Naive thymus-derived CD4-positive, alpha-beta T cell (primary cell): ENCODE data around the gene CASP9. TPM values are rescaled to one million over a fixed set of nuclear protein-coding genes. Genes with fewer than 3 reads are reported as not detected.

Experiments used
- ATAC-seq: fragments of 150-1000 bp; cut with Tn5 transposase; 2 replicates; pipeline ENCODE4 v1.10.0; 2021; ENCODE audit warnings: mild to moderate bottlenecking, moderate library complexity
- CTCF ChIA-PET: fragments of 350-600 bp; sonication (Branson Sonifier 250); formaldehyde crosslinking; loops from one replicate; lab custom pipeline; 2021; ENCODE audit warnings: antibody characterized with exemption; lab: Charles Lee
- POLR2A ChIA-PET: fragments of 350-600 bp; sonication (Branson Sonifier 250); formaldehyde crosslinking; loops from one replicate; lab custom pipeline; 2021; ENCODE audit warnings: antibody characterized with exemption, inconsistent platforms; lab: Charles Lee
- DNase-seq, 9 donors: peaks; one replicate each; pipeline versions ENCODE4 v3.0.0 to v3.0.0-alpha.2; 2020 to 2022; ENCODE audit warnings: mixed read lengths in 1 of 9
- H3K27ac ChIP-seq: one replicate; pipeline ENCODE4 v1.7.0; 2013; ENCODE audit warnings: mild to moderate bottlenecking, low read depth, low read length, moderate library complexity
- H3K27me3 ChIP-seq, 2 donors: one replicate each; pipeline ENCODE4 v1.7.0; 2013; ENCODE audit warnings: low read length in 2 of 2, mild to moderate bottlenecking in 2 of 2, moderate library complexity in 2 of 2; ENCODE audit not compliant: control insufficient read depth in 2 of 2, insufficient read depth in 2 of 2
- H3K36me3 ChIP-seq, 3 experiments: 1 replicate in 2 of 3; 2 replicates in 1 of 3; pipeline ENCODE4 v1.7.0; 2013; ENCODE audit warnings: low read length in 3 of 3, mild to moderate bottlenecking in 3 of 3, moderate library complexity in 1 of 3; ENCODE audit not compliant: insufficient read depth in 3 of 3, control insufficient read depth in 2 of 3
- H3K4me1 ChIP-seq, 2 donors: one replicate each; pipeline ENCODE4 v1.7.0; 2013; ENCODE audit warnings: low read length in 2 of 2, mild to moderate bottlenecking in 2 of 2, moderate library complexity in 1 of 2; ENCODE audit not compliant: control insufficient read depth in 2 of 2, insufficient read depth in 2 of 2
- H3K4me3 ChIP-seq: 2 replicates; pipeline ENCODE4 v1.7.0; 2013; ENCODE audit warnings: mild to moderate bottlenecking, low read length
- H3K9me3 ChIP-seq, 3 experiments: 1 replicate in 2 of 3; 2 replicates in 1 of 3; pipeline ENCODE4 v1.7.0; 2013; ENCODE audit warnings: low read length in 3 of 3; ENCODE audit not compliant: control insufficient read depth in 2 of 3
- H3K27ac Mint-ChIP-seq, 9 donors: one replicate each; pipeline ENCODE4 v1.8.0; 2020 to 2022; ENCODE audit warnings: mixed read lengths in 9 of 9, mild to moderate bottlenecking in 8 of 9, moderate library complexity in 5 of 9, inconsistent platforms in 2 of 9
- H3K27me3 Mint-ChIP-seq, 5 donors: one replicate each; pipeline ENCODE4 v1.8.0; 2021 to 2022; ENCODE audit warnings: mixed read lengths in 5 of 5, mild to moderate bottlenecking in 1 of 5
- H3K36me3 Mint-ChIP-seq, 5 donors: one replicate each; pipeline ENCODE4 v1.8.0; 2020 to 2022; ENCODE audit warnings: mixed read lengths in 5 of 5, mild to moderate bottlenecking in 3 of 5, inconsistent platforms in 1 of 5
- H3K4me1 Mint-ChIP-seq, 7 donors: one replicate each; pipeline ENCODE4 v1.8.0; 2020 to 2022; ENCODE audit warnings: mixed read lengths in 7 of 7, mild to moderate bottlenecking in 3 of 7, inconsistent platforms in 1 of 7
- H3K4me3 Mint-ChIP-seq, 10 donors: one replicate each; pipeline ENCODE4 v1.8.0; 2020 to 2022; ENCODE audit warnings: mild to moderate bottlenecking in 10 of 10, mixed read lengths in 10 of 10, moderate library complexity in 6 of 10, inconsistent platforms in 2 of 10
- H3K9me3 Mint-ChIP-seq, 11 donors: one replicate each; pipeline ENCODE4 v1.8.0; 2020 to 2022; ENCODE audit warnings: mixed read lengths in 11 of 11, mild to moderate bottlenecking in 4 of 11, inconsistent platforms in 1 of 11, moderate library complexity in 1 of 11
- intact Hi-C, 2 donors: fragments of 100-400 bp; cut with micrococcal nuclease; formaldehyde crosslinking; loops; one replicate each; pipeline ENCODE4 v1.15.1; 2023
- polyA plus RNA-seq, 2 donors: library from polyadenylated mRNA; unstranded; fragments of 300-500 nt; fragmentation: Illumina TruSeq; gene quantifications; one replicate each; pipeline ENCODE4 v1.2.3, GENCODE V29; 2021
- total RNA-seq, 6 experiments: library from RNA in 5 of 6; stranded (reverse) in 5 of 6; gene quantifications; 1 replicate in 5 of 6; 2 replicates in 1 of 6; pipeline ENCODE4 v1.2.3 and lab custom pipeline; 2021 to 2026

The CASP9 gene
- total RNA-seq (10 to 100 TPM; 14.7 to 22.2 (median 15.7) TPM), polyA plus RNA-seq (1 to 10 TPM; 9.0 to 9.3 TPM), total RNA-seq (lab: John Stamatoyannopoulos, UW) (13.7 reads per million, percentile 42 among the genes with 10 or more reads in this experiment)

- ATAC-seq, result no peak
- peaks cover 35 to 66% (median 60%) of the 10 kb centered on the region in 7 donors for H3K4me1 Mint-ChIP-seq
- POLR2A ChIA-PET, result interaction anchor here (0.6 kb wide), 2 partner anchors 30 to 90 kb away, joined by 3 to 5 read pairs; no protein-coding TSS in a partner anchor
Observed at GRCh38 chr1:15524021-15524282, at the start of gene CASP9. Gene CASP9 (minus strand): TSS chr1:15524215. CDS start chr1:15524200, 15 bp downstream.

GRCh38 chr1:15573477-15573876 lies 49.5 kb upstream of the CASP9 start:
- H3K27ac Mint-ChIP-seq, result peak overlapping the region in 5 of 9 donors; percentile 15 to 68 (median 62)

More at GRCh38 chr1:15524021-15524282, at the start of gene CASP9:
- Histone ChIP-seq H3K9me3 (no peaks in the 10 kb centered on the region), H3K27me3 (no peaks in the 10 kb centered on the region), H3K36me3 (no peaks in the 10 kb centered on the region), H3K27ac (peak within 1 kb of the TSS; percentile 100), H3K4me3 (peak within 1 kb of the TSS; percentile 78), H3K4me1 (peaks cover 21 to 26% of the 10 kb centered on the region in 2 donors)
- no peak for DNase-seq
- H3K36me3 Mint-ChIP-seq, result peaks cover 0 to 15% (median 0%) of the 10 kb centered on the region in 5 donors
- intact Hi-C loops, result loop anchor here (1.0 to 10.0 kb wide), 12 partner anchors 93 to 1531 kb away; partner anchors contain the start of genes DDI2 (in 1 of the 2), EFHD2 (in 1 of the 2), PLEKHM2 (in 1 of the 2) and SDHB (in 1 of the 2)
- CTCF ChIA-PET, result interaction anchor here (0.7 kb wide), 1 partner anchor 45 kb away, joined by 3 read pairs; no protein-coding TSS in a partner anchor
- peaks cover 0 to 4% (median 0%) of the 10 kb centered on the region in 11 donors for H3K9me3 Mint-ChIP-seq
- peak within 1 kb of the TSS; percentile 82 to 100 (median 91) for H3K4me3 Mint-ChIP-seq
- H3K27me3 Mint-ChIP-seq, result no peaks in the 10 kb centered on the region
- H3K27ac Mint-ChIP-seq, result peak within 1 kb of the TSS; percentile 90 to 100 (median 100)

DNA sequence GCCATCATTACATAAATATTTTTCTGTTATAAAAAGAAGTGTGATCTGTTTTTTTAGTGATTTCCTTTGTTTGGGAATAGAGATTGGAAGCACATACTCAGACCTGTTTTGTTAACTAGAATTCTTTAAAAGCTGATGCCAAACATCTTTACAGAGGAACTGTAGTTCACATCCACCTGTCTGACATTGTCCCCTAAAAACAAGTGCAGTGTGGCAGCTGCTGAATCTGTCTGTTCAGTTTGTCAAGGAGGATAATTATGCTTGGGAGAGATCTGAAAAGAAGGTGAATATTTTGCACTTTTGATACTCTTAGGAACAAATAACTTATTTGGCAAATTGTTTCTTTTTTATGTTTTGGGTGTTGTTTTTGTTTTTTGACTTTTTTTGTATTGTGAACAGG lies 47.3 kb upstream of the CASP9 start:
- Histone ChIP-seq H3K27ac (no peak overlapping the region), H3K36me3 (peaks cover 7 to 62% (median 11%) of the 10 kb centered on the region in 3 experiments), H3K27me3 (no peaks in the 10 kb centered on the region), H3K4me3 (no peak overlapping the region), H3K9me3 (no peaks in the 10 kb centered on the region), H3K4me1 (no peaks in the 10 kb centered on the region)
- DNase-seq (no peak), ATAC-seq (no peak)
- ChIA-PET POLR2A (interaction anchor here (0.7 to 0.9 kb wide), 2 partner anchors 46 to 97 kb away, joined by 3 to 4 read pairs; no protein-coding TSS in a partner anchor), CTCF (interaction anchor here (0.7 kb wide), 1 partner anchor 23 kb away, joined by 3 read pairs; no protein-coding TSS in a partner anchor)
- H3K4me1 Mint-ChIP-seq, result peaks cover 0 to 11% (median 7%) of the 10 kb centered on the region in 7 donors
- intact Hi-C loops, result no loop called here
- H3K36me3 Mint-ChIP-seq, result peaks cover 10 to 53% (median 18%) of the 10 kb centered on the region in 5 donors
- peak overlapping the region in 8 of 9 donors; percentile 30 to 83 (median 52) for H3K27ac Mint-ChIP-seq
- no peaks in the 10 kb centered on the region for H3K9me3 Mint-ChIP-seq
- H3K27me3 Mint-ChIP-seq, result no peaks in the 10 kb centered on the region
- no peak overlapping the region for H3K4me3 Mint-ChIP-seq

More at GRCh38 chr1:15573477-15573876, 49.5 kb upstream of the CASP9 start:
- intact Hi-C loops, result no loop called here
- no peak for DNase-seq
- Mint-ChIP-seq H3K4me1 (peaks cover 8 to 28% (median 26%) of the 10 kb centered on the region in 7 donors), H3K9me3 (no peaks in the 10 kb centered on the region), H3K27me3 (no peaks in the 10 kb centered on the region), H3K36me3 (peaks cover 5 to 38% (median 20%) of the 10 kb centered on the region in 5 donors), H3K4me3 (no peak overlapping the region)
- H3K9me3 ChIP-seq, result no peaks in the 10 kb centered on the region
- ATAC-seq, result no peak
- H3K36me3 ChIP-seq, result peaks cover 0 to 40% (median 0%) of the 10 kb centered on the region in 3 experiments
- ChIA-PET POLR2A (interaction anchor here (0.6 to 1.2 kb wide), 4 partner anchors 8 to 49 kb away, joined by 3 to 8 read pairs (median 3); no protein-coding TSS in a partner anchor), CTCF (interaction anchor here (0.6 kb wide), 1 partner anchor 117 kb away, joined by 4 read pairs; no protein-coding TSS in a partner anchor)
- no peak overlapping the region for H3K27ac ChIP-seq
- peaks cover 5 to 16% of the 10 kb centered on the region in 2 donors for H3K4me1 ChIP-seq
- H3K4me3 ChIP-seq, result no peak overlapping the region
- no peaks in the 10 kb centered on the region for H3K27me3 ChIP-seq

GRCh38 chr1:15570861-15571260 lies 46.8 kb upstream of the CASP9 start:
- H3K4me1 ChIP-seq, result no peaks in the 10 kb centered on the region
- Mint-ChIP-seq H3K27me3 (no peaks in the 10 kb centered on the region), H3K9me3 (no peaks in the 10 kb centered on the region), H3K27ac (peak overlapping the region in 7 of 9 donors; percentile 30 to 83 (median 55)), H3K36me3 (peaks cover 11 to 57% (median 19%) of the 10 kb centered on the region in 5 donors), H3K4me3 (no peak overlapping the region), H3K4me1 (peaks cover 0 to 11% (median 7%) of the 10 kb centered on the region in 7 donors)
- no peak overlapping the region for H3K27ac ChIP-seq
- no peak overlapping the region for H3K4me3 ChIP-seq
- no peaks in the 10 kb centered on the region for H3K9me3 ChIP-seq
- no peak for ATAC-seq
- POLR2A ChIA-PET, result interaction anchor here (0.7 to 1.1 kb wide), 3 partner anchors 8 to 97 kb away, joined by 3 to 4 read pairs (median 3); no protein-coding TSS in a partner anchor
- intact Hi-C loops, result no loop called here
- peaks cover 10 to 66% (median 15%) of the 10 kb centered on the region in 3 experiments for H3K36me3 ChIP-seq
- no peaks in the 10 kb centered on the region for H3K27me3 ChIP-seq
- CTCF ChIA-PET, result no interaction called here
- DNase-seq, result no peak

DNA sequence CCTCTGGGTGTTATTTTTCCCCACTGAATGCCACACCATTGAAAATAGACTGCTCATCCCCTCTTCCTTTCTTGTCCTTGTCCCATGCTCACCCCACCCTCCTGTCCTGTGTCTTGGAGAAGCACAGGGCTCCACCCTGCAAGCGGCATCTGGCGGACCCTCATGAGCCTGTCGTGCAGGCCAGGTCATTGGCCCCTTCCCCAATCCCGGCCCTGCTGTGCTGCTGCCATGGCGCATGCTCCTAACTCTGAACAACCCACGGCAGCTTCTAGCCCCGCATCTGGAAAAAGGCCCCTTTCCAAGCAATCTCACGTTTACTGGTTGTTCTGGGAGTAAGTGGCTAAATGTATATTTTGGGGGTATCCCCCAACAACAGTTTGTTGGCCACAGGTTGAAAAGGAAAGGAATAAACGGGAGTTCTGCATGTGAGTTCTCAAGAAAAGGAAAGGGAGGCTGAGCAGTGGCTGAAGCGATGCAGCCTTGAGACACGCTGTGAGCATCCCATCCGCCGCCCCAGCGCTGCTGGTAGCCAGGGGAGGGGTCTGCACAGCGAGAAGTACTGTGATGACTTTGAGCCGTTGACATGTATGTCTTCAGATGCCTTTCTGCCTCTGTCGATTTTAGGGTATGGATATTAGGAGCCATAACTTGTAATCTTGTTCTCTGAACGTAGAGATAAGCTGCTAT lies 44.5 kb upstream of the CASP9 start:
- ChIA-PET POLR2A (interaction anchor here (1.1 kb wide), 1 partner anchor 9 kb away, joined by 3 read pairs; no protein-coding TSS in a partner anchor), CTCF (interaction anchor here (0.6 to 1.5 kb wide), 2 partner anchors 15 to 510 kb away, joined by 3 read pairs; no protein-coding TSS in a partner anchor)
- intact Hi-C loops, result no loop called here
- Mint-ChIP-seq H3K4me1 (peaks cover 0 to 11% (median 4%) of the 10 kb centered on the region in 7 donors), H3K27me3 (no peaks in the 10 kb centered on the region), H3K36me3 (peaks cover 5 to 57% (median 22%) of the 10 kb centered on the region in 5 donors), H3K4me3 (no peak overlapping the region), H3K27ac (peak overlapping the region in 6 of 9 donors; percentile 18 to 77 (median 62)), H3K9me3 (no peaks in the 10 kb centered on the region)
- no peaks in the 10 kb centered on the region for H3K4me1 ChIP-seq
- no peaks in the 10 kb centered on the region for H3K9me3 ChIP-seq
- no peaks in the 10 kb centered on the region for H3K27me3 ChIP-seq
- H3K27ac ChIP-seq, result no peak overlapping the region
- peaks cover 20 to 67% (median 20%) of the 10 kb centered on the region in 3 experiments for H3K36me3 ChIP-seq
- no peak for DNase-seq
- no peak for ATAC-seq
- no peak overlapping the region for H3K4me3 ChIP-seq

DNA sequence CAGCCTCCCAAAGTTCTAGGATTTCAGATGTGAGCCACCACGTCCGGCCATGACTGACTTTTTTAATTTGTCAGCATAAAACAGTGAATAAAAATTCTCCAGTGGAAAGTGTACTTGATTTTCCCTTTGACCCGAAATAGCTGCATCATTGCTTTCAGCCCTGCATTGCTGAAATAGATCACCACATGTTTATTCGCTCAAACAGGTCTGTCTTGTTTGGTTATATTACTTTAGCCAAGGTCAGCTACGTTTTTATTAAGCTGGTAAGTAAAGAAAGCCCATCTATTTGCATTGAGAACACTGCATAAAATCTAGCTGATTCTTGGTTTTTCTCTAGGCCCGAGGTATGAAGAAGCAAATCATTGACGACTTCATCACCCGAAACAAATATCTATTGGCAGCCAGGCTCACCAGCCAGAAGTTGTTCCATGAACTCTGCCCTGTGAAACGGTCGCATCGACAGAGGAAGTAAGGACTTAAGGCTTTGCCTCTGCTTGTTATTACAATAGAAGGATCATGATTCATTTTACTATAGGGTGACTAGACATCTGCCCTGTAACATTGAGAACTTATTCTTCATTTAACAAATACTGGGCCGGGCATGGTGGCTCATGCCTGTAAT lies 35.3 kb upstream of the CASP9 start:
- intact Hi-C loops, result no loop called here
- H3K4me3 ChIP-seq, result no peak overlapping the region
- peaks cover 0 to 6% (median 4%) of the 10 kb centered on the region in 7 donors for H3K4me1 Mint-ChIP-seq
- H3K27me3 ChIP-seq, result no peaks in the 10 kb centered on the region
- DNase-seq, result no peak
- H3K27me3 Mint-ChIP-seq, result no peaks in the 10 kb centered on the region
- peaks cover 8 to 40% (median 12%) of the 10 kb centered on the region in 3 experiments for H3K36me3 ChIP-seq
- H3K4me1 ChIP-seq, result no peaks in the 10 kb centered on the region
- no peak overlapping the region for H3K27ac Mint-ChIP-seq
- peaks cover 0 to 1% (median 0%) of the 10 kb centered on the region in 11 donors for H3K9me3 Mint-ChIP-seq
- CTCF ChIA-PET, result interaction anchor here (0.5 kb wide), 1 partner anchor 34 kb away, joined by 7 read pairs; no protein-coding TSS in a partner anchor
- peaks cover 9 to 26% (median 14%) of the 10 kb centered on the region in 5 donors for H3K36me3 Mint-ChIP-seq
- no peak overlapping the region for H3K27ac ChIP-seq
- no peak overlapping the region for H3K4me3 Mint-ChIP-seq
- H3K9me3 ChIP-seq, result no peaks in the 10 kb centered on the region
- no peak for ATAC-seq
- POLR2A ChIA-PET, result no interaction called here
